ENCODE measurements around the gene GPRIN1.
"Not testable (repeated sequence)": the region's sequence is repeated elsewhere in the genome, so short reads cannot be mapped to it uniquely, and the experiment has no call there.

The GPRIN1 gene

DNA sequence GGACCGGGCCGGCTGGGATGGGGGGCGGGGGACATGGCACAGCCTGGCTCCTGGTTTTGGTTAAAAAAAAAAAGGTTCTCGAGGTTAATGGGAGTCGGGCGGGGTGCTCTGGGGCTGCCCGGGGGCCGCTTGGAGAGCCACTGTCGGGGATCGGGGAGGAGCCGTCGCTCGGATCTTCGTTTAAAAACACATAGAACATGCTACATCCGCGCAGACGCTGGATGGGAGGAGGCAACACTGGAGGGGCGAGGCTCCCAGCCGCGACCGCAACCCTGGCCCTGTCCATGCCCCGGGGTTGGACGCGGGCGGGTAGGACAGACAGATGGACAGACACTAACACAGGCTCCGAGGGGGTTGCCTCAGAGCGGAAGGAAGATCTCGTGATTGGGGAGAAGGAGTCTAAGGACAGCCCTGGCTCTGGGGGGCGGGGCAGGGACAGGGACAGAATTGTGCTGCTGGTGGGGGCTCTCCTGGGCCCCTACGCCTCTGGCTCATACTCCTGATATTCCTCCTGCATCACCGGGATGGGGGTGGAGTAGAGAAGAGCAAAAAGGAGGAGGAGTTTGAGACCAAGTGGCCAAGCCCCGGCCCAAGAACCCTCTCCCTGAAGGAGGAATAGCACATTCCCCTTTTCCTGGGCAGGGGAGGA lies 10.5 kb upstream of the GPRIN1 start:
- no peak for DNase-seq

DNA sequence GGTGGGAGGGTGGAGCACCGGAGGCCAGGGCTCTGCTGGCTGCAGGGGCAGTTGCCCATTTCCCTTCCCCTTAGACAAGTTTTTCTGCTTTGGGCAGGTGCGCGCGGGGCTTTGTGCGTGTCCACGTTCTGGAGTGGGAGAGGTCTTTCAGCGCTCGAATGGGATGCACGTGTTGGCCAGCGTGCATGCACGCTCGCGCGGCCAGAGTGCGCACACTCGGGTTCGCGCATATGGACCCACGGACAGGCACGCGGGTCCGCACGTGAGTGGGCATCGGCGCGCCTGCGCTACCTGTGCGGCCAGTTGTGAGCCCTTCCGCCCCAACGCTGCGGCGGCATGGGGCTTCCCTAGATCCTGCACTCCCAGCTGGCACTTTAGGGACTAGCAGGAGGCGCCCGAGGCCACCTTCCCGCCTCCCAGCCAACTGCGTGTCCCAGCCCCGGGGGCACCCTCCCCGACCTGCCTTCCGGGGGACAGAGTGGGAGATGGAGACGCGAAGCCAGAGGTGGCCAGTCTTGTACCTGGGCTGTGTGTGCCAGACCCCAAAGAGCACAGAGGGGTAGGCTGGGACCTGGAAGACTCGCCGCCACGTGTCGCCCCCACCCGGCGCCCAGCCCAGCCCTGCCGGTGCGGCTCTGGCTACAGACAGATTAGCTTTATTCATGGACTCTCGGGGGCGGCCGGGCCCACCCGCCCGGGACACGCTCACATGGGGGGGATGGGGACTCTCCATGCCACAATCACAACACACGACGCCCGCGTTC lies 9.8 kb upstream of the GPRIN1 start:
- no peak for DNase-seq

DNA sequence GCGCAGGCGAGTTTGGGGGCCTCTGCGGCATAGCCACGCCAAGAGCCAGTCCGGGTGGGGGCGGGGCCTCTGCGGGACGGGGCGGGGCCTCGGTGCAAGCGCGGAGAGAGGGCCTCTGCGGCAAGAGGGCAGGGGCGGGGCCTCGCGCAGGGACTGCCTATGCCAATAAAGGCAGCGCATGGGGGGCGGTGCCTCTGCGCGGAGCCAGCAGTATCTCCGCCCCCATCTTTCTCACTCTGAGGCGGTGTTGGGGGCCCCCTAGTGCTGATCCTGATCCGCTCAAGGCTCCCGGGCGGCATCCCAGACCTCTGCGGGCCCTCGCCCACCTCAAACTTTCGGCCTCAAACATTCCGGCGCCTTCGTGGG lies 9.2 kb upstream of the GPRIN1 start:
- peak; percentile 69 for DNase-seq

DNA sequence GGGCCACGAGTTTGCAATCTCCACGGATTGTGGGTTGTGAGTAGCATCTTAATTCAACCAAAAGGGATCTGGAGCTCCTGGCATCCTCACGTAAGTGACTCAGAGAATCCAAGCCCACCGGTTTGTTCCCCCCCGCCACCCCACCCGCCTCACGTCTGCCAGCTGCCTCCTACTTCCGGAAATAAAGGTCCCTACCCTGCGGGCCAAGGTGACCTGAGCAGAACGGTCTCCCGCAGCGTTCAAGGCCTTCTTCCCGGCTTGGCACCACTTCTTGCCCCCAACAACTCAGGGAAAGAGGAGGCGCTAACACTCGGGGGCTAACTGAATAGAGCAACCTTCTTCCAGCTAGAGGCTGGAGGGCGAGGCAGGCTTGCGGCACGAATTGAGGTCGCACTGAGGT lies 8.8 kb upstream of the GPRIN1 start:
- DNase-seq: no peak

DNA sequence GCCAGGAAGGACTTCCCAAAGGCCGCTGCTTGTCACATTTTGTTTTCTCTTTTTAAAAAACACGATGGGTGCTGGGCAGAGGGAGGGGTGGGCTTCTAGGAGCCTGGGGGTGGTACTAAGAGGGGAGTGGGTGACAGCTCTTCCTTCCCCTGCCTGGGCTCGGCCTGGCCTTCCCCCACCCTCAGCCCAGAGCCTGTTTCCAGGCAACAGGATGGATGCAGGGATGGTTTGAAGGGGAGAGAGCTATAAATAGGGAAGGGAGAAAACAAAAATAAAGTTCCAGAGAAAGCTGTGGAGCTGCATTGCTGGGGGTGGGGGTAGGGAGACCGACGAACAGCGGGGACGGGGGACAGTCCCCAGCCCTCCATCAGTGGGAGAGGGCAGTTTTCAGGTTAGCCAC lies 6.6 kb upstream of the GPRIN1 start:
- no peak for DNase-seq

DNA sequence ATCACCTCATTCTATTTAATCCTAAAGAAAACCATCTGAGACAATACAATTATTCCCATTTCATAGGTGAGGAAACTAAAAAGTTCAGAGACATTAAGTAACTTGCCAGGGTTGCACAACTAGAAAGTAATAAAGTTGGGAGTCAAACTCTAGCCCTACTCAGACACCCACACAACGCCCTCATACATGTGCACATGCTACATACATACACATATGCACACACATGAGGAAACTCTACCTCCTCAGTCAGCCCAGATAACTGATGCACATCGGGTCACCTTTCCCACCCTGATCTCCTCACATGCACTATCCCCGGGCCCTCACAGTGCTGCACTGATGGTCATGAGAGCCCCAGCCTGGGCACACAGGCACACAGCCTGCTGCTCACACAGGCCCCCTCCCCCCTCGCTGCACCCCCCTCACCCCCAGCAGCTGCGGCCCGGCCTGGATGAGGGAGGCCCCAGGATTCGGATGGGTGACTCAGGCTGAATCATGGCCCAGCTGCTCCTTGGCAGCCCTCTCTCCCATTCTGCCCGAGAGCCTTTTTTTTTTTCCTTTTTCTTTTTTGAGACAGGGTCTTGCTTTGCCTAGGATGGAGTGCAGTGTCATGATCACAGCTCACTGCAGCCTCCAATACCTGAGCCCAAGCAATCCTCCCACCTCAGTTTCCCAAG lies 5.0 kb upstream of the GPRIN1 start:
- DNase-seq: no peak

DNA sequence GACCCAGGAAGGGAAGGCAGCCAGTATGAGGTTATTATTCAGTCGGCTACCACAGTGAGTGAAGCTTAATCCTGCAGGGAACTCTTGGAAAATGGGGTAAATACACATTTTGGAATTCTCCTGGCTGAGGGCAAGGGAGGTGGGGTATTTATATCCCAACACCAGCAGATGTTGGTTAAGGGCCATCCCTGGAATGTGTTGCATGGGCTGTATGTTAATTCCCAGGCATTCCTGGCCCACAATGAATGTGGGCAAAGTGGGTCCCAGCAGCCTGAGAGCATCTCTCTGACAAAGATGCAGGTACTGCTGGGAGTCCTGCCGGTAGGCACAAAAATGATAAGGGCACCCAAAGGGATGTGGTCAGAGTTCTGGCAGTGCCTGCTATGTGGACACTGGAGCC lies 2.9 kb upstream of the GPRIN1 start:
- DNase-seq: no peak

DNA sequence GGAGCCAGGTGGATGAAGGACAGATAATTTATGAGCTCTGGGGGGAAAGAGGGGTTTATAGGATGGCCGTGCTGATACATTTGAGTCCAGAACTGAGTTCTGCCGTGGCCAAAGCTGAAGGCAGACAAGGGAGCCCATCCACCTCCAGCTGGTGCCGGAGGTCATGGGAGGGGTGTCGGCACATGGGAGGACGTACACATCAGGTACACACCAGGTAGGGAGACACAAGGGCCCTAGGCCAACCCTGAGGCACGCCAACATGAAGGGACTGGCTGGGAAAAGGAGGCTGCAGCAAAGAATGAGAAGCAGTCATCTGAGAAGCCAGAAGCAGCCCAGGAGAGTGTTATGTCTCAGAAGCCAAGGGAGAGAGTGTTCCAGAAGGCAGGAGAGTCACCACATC lies 2.1 kb upstream of the GPRIN1 start:
- no peak for DNase-seq

DNA sequence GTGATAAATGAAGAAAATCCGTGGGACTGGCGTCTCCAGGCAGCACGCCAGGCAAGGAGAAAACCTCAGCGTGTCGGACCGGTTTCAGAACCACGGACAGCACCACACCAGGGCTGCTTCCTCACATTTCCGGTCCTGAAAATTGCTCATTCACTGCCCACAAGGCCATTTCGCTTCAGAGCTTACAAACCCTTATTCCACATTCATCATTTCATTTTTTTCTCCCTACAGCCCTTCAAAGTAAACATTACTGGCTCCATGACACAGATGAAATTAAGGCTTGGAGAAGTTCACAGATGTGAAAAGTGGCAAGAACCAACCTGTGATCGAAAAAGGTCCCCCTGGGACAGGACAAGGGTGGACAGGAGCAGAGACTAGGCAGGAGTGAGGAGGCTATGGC lies 1.5 kb upstream of the GPRIN1 start:
- no peak for DNase-seq

DNA sequence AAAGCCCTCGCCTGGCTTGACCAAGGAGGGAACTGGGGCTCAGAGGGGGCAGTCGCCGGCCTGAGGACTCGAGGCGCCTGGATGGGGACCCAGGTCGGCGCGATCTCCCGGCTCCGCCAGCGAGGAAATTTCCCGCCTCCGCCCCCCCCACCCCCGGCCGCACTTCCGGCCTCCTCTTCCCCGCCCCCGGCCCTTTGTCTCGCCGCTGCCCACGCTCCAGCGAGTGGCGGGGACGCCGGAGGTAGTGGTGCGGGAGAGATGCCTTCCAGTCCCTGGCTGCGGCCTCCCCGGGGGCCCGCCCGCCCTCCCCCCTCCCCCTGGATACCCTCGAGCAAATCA lies 448 bp upstream of the GPRIN1 start:
- no peak for DNase-seq

DNA sequence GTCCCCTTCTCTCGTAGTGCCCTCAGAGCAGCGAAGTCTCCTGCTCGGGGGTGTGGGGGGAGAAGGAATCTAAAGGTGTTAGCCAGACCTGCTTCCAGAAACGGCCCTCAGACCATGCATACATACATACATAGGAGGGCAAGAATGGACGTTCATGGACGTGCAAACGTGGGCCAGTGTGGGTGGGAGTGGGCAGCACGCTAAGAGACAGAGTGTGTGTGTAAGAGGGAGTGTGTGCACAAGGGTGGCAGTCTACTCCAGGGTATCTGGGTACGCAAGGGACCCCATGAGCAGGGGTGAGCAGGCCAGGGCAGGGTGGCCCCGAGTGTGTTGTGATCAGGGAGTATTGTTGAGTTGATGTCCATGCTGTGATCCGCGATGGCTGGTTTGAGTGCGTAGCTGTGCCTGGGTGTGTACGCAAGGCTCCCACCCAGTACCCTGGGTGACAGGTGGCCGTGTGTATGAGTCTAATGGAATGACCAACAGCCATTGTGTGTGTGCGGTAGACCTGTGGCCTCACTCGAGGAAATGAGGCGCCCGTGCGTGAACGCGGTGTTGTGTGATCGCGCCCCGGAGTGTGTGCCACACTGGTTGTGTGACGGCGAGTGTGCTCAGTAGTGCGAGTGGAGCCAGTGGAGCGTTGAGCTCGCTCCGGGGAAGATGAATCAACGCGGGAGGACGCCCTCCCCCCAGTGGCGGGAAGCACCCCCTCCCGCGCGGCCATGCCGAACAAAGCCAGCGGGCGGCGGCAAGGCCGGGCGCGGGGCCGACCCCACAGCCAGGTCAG lies 826 bp downstream of the GPRIN1 start:
- no peak for DNase-seq

DNA sequence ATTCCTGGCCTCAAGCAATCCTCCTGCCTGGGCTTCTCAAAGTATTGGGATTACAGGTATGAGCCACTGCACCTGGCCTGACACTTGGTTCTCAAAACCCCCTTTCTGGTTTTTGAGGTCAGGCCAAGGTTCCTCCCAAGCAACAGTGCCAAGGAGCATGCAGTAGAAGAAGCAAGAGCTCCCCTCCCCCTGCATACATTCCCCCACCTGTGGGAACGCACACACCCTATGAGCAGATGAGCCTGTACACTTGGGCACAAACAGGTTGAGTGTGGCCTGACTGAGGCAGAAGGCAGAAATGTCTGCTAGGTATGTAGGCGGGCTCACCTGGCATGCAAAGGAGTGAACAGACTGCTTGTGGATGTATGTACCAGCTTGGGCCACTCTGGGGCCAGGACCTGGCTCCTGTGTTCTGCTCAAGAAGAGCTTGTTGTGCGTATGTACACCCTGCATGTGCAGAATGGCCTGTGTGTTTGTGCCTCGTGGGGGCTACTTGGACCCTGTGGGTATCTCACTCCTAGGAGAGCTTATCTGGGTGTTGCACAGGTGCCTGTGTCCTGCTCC lies 1.7 kb downstream of the GPRIN1 start:
- no peak for DNase-seq

DNA sequence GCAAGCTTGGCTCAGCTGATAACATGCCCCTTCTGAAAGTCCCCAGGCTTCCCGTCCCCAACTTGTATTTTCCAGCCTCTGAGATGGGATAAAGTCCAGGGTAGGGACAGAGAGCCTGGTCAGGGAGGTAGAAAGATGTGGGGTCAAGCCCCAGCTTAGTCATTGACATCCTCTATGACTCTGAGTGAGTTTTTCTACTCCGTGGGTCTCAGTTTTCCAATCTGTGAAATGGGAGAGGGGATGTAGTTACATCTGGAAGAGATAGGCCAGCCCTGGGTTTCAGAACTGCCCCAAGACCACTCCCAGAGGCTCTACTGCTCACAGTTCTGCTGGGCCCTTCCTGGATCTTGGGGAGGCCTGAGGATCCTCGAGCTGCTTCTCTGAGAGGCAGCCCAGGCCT lies 3.1 kb downstream of the GPRIN1 start:
- DNase-seq: no peak

DNA sequence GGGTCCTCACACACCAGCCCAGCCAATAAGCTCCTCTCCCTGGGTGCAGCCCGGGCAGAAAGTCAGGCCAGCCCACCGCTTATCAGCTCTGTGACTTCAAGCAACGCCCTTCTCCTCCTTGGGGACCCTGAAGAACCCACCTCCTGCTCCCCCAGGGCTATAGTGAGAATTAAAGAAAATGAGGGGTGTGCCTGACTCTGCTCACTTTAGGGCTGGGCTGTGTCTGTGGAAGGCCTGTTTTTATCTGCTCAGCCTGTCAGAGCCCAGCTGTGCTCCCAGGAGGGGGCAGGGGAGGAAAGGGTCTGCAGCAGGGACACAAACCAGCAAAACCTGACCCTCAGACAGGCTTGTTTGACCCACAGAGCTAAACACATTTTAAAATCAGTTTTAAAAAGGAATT lies 3.9 kb downstream of the GPRIN1 start:
- DNase-seq: no peak

DNA sequence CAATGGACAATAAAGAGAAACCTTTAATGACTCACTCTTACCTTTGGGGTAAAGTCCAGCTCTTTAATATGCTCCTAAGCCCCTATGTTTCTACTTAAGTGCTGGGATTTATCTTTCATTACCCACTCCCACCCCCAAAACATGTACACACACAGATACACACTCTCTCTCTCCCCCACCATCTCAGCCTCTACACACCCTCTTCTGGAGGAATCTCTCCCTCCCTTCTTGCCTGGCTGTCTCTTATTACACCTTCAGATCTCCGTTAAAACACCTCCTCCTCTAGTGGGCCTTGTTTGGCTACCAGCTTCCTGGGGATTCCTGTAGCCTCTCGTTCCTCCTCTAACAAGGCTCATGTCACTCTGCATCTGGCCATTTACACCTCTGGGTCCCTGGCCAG lies 6.9 kb downstream of the GPRIN1 start:
- DNase-seq: no peak

DNA sequence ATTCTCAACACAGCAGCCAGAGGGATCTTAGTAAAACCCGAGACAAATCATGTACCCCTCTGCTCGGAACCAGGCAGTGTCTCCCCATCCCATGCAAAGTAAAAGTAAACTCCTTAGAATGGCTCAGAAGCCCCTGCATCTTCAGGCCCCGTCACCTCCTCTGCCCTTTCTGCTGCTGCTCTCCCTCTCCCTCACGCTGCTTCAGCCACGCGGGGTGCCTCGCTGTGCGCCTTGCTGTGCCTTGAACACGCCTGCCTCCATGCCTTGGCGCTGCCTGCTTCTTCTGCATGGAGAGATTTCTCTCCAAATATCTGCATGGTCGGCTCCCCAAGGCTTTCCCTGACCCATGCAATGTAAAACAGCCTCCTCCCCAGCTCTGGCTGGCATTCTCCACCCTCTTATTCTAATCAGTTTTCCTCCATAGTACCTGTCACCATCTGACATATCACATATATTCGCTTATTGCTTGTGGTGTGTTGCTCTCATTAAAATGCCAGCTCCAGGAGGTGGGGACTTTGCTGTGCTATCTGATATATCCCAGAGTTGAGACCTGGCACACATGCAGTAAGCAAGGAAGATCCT lies 8.0 kb downstream of the GPRIN1 start:
- no peak for DNase-seq

DNA sequence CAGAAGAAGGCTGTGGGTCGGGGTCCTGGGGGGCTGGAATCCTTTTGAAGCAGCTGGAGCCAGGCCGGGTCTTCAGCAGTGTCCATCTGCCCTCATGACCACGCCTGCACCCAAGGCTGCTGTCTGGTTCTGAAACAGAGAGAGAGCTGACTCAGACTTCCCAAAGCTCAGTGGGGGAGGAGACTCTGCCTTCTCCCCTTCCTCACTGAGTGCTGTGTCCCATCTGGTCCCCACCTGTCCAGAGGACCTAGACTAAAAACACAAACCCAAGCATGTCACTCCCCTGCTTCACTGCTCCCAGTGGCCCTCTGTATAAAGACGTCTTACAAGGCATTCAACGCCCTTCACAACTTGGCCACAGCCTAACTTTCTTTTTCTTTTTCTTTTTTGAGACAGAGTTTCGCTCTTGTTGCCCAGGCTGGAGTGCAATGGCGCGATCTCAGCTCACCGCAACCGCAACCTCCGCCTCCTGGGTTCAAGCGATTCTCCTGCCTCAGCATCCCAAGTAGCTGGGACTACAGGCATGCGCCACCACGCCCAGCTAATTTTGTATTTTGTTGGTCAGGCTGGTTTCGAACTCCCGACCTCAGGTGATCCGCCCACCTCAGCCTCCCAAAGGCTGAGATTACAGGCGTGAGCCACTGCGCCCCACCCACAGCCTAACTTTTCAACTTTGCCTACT lies 10.1 kb downstream of the GPRIN1 start:
- DNase-seq: not testable (repeated sequence)

DNA sequence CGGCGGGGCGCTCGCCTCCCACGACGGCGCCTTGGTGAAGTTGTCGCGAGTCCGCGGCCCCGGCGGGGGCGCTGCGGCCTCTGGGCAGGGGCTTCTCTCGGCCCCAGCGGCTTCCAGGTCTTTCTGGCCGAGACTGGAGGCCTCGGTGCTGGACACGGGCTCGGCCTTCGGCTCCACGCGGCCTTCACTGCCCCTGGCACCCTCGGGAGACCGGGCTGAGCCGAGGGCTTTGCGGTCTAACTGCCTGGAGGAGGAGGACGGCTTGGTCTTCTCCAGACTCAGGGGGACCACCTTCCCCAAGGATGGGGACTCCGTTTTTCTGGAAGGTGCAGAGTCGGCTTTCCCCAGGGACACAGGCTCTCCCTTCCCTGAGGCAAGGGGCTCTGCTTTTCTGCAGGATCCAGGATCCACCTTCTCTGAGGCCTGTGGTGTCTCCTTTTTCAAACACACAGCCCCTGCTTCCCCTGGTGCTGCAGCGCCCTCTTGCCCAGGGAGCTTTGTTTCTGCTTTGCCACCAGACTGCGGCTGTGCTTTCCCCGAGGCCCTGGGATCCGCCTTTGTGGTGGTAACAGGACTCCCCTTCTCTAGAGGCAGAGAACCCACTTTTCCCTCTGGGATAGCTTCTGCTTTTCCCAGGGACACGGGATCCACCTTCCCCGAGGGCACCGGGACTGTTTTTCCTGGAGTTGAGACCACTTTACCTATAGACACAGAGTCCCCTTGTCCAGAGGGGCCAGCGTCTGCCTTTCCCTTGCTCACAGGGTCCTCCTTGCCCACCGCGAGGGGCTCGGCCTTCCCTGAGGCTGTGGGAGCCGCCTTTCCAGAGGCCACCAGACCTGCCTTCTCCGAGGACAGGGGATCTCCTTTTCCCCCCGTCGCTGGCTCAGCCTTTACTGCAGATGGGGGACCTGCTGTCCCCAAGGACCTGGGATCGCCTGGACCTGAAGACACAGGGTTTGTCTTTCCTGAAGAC lies 12.3 kb downstream of the GPRIN1 start:
- no peak for DNase-seq

DNA sequence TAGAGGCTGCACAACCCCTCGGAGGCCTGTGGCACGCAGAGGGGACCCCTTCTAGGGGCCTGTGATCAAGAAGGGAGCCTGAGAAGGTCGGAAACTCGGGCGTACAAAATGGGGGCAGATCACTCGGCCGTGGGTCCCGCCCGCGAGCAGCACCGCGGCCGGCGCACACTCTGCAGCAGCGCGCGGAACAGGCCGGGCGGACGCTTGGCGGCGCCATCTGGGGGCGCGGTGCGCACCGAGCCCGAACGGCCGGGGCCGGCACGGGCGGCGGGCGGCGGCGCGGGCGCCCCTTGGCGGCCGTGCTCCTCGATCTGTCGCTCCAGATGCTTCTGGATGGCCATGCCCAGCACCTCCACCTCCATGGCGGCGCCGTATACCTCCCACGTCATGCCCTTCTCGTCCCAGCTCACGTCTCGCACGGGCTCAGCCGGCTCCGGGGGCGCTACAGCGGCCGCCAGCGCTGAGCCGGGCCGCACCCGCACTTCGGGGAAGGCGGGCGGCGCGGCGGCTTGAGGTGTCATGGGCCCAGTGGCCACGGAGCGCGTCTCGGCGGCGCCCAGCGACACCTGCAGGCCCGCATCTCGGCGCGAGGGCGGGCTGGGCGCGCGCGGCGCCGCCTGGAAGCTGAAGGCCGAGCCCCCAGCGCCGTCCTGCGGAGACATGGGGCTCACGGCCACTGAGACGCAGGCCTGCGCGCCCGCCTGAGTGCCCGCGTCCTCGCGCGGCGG lies 13.1 kb downstream of the GPRIN1 start:
- no peak for DNase-seq

DNA sequence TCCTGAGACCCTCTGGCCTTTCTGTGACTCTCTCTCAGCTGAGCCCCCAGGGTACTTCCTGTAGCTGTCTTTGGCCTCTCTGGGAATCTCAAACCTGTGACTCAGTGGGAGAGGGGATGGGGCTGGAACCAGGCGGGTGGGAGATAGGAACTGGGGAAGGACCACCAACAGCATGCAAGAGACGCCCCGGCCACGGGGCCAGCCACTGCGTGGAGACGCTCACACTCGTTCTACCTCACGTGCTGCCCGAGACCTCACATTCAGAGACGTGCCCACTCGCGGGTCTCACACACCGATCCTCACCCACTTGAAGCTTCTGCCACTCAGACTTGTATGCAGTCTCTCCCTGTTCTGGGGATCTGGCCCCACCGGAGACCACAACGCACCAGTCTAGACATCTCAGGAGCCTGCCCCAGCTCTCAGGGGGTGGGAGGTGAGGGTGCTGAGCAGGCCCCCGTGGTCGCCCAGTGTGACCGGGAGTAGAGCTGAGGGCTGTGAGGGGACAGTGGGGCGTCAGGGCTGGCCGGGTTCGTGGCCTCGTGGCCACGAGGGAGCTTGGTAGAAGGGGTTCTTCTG lies 13.8 kb downstream of the GPRIN1 start:
- no peak for DNase-seq

All from NCI-H1417 treated with DMSO at 0.1 percent for 48 hours (cell line).